NCI-H2227 (cell line): Measurements from ENCODE around the gene KRT2.

ENCODE experiments used
- DNase-seq: peaks from one replicate; lab custom pipeline; 2025; ENCODE audit not compliant: unreplicated experiment; lab: John Stamatoyannopoulos, UW

Gene KRT2

DNA sequence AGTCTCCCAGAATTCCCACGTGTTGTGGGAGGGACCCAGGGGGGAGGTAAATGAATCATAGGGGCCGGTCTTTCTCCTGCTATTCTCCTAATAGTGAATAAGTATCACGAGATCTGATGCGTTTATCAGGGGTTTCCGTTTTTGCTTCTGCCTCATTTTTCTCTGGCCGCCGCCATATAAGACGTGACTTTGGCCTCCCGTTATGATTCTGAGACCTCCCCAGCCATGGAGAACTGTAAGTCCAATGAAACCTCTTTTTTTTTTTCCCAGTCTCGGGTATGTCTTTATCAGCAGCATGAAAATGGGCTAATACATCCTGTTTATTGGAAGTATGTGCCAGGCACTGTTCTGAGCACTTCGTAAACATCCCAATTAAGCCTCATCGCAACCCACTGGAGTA lies 51.5 kb downstream of the KRT2 start:
- DNase-seq: no peak

DNA sequence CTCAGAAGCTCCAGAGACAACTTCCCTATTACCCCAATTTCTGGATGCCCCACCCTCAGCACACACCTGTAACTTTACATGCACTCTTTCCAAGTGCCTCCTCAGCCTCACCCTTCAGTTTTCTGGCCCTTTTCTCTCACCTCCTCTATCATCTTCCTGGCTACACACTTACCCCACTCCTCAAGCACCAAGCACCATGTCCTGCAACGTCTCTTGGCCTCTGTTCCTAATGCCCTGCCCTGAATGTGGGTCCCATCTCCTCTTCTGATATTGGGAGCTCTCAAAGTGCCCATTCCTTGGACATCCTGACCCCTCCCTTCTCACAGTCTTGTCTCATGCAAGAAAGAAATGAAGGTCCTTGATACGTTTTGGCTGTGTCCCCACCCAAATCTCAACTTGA lies 51.9 kb downstream of the KRT2 start:
- DNase-seq: no peak

DNA sequence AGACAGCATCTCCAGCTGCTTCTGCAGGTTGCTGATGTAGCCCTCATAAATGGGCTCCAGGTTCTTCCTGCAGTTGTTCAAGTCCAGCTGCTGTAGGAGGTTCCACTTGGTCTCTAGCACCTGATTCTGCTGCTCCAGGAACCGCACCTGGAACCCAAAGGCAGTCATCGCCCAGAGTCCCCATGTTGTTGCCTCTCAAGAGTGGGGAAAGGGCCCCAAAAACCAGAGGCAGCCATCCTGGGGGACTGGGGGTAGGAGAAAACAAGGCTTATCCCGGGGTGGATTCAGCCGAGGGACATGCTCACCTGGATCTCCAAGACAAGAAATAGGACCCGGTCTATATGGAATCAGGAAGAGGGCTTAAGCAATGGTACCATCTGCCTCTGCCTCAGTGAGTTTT lies 53.0 kb downstream of the KRT2 start:
- DNase-seq: no peak
